ENCODE data around the gene PAGE4.

PAGE4 gene

GRCh38 chrX:49876750-49877149, 47.6 kb downstream of the PAGE4 start:
- DNase-seq (ENCODE audit: low spot score) = peak; percentile 15

- DNase-seq (ENCODE audit: low spot score) = no peak
These were observed 48.4 kb downstream of the PAGE4 start for GRCh38 chrX:49877397-49878101.

GRCh38 chrX:49878128-49878833, 49.2 kb downstream of the PAGE4 start:
- DNase-seq (ENCODE audit: low spot score) = no peak

- DNase-seq (ENCODE audit: low spot score) = peak; percentile 71
These were observed 49.9 kb downstream of the PAGE4 start, which contains the start of gene USP27X for GRCh38 chrX:49878834-49879655. Gene USP27X, plus strand, starts transcription at chrX:49879484. Its CDS starts 824 bp downstream, at chrX:49880308.

GRCh38 chrX:49879656-49880277, 50.7 kb downstream of the PAGE4 start:
- DNase-seq (ENCODE audit: low spot score) = peak; percentile 15

GRCh38 chrX:49880668-49881067, 51.6 kb downstream of the PAGE4 start:
- DNase-seq (ENCODE audit: low spot score) = no peak
